Glutamatergic neuron (in vitro differentiated cells): Measurements from ENCODE around the gene NEGR1. TPM values are rescaled to one million over a fixed set of nuclear protein-coding genes. Genes with fewer than 3 reads are reported as not detected.

ENCODE experiments used
- DNase-seq: peaks from one replicate; pipeline ENCODE4 v3.0.0; 2022
- H3K27ac Mint-ChIP-seq: one replicate; pipeline ENCODE4 v1.8.0; 2020; ENCODE audit warnings: mild to moderate bottlenecking, mixed read lengths, inconsistent platforms; ENCODE audit not compliant: unreplicated experiment
- H3K27me3 Mint-ChIP-seq: one replicate; pipeline ENCODE4 v1.8.0; 2020; ENCODE audit warnings: mild to moderate bottlenecking, moderate library complexity, mixed read lengths, inconsistent platforms; ENCODE audit not compliant: unreplicated experiment
- H3K36me3 Mint-ChIP-seq: one replicate; pipeline ENCODE4 v1.8.0; 2020; ENCODE audit warnings: mild to moderate bottlenecking, mixed read lengths, inconsistent platforms; ENCODE audit not compliant: unreplicated experiment
- H3K4me1 Mint-ChIP-seq: one replicate; pipeline ENCODE4 v1.8.0; 2020; ENCODE audit warnings: mild to moderate bottlenecking, low read depth, mixed read lengths, inconsistent platforms; ENCODE audit not compliant: unreplicated experiment
- H3K4me3 Mint-ChIP-seq: one replicate; pipeline ENCODE4 v1.8.0; 2020; ENCODE audit warnings: mild to moderate bottlenecking, mixed read lengths, inconsistent platforms; ENCODE audit not compliant: unreplicated experiment
- H3K9me3 Mint-ChIP-seq: one replicate; pipeline ENCODE4 v1.8.0; 2020; ENCODE audit warnings: mild to moderate bottlenecking, moderate library complexity, mixed read lengths, inconsistent platforms; ENCODE audit not compliant: unreplicated experiment
- CTCF ChIP-seq: fragments of 200-600 bp; sonication (generic); IDR thresholded peaks from one replicate; pipeline ENCODE4 v1.5.0; 2021; ENCODE audit not compliant: partially characterized antibody, unreplicated experiment
- total RNA-seq: library from RNA; stranded (reverse); fragmentation: NEBNext Ultra II Directional; extraction: Animal tissue kit (Norgen Biotek cat#: 25700); gene quantifications from one replicate; pipeline ENCODE4 v1.2.1, GENCODE V29; 2021; ENCODE audit not compliant: unreplicated experiment

NEGR1 gene
- total RNA-seq, 1 donor from 2014 or later, result 0.51 TPM

GRCh38 chr1:71869326-71869725 is 413.0 kb downstream of the NEGR1 start:
- H3K4me3 Mint-ChIP-seq, result no peak overlapping the region
- H3K27me3 Mint-ChIP-seq, result no peaks in the 10 kb centered on the region

GRCh38 chr1:71862756-71863155 is 419.6 kb downstream of the NEGR1 start:
- no peak overlapping the region for H3K27ac Mint-ChIP-seq
- H3K4me1 Mint-ChIP-seq, result peaks cover 3% of the 10 kb centered on the region
- H3K36me3 Mint-ChIP-seq, result no peaks in the 10 kb centered on the region
- H3K4me3 Mint-ChIP-seq, result no peak overlapping the region
- DNase-seq, result no peak
- no peaks in the 10 kb centered on the region for H3K27me3 Mint-ChIP-seq
- H3K9me3 Mint-ChIP-seq, result no peaks in the 10 kb centered on the region
- TF ChIP-seq CTCF, result no peak

More at GRCh38 chr1:71869326-71869725, 413.0 kb downstream of the NEGR1 start:
- no peaks in the 10 kb centered on the region for H3K4me1 Mint-ChIP-seq
- no peak overlapping the region for H3K27ac Mint-ChIP-seq
- H3K9me3 Mint-ChIP-seq, result no peaks in the 10 kb centered on the region
- no peaks in the 10 kb centered on the region for H3K36me3 Mint-ChIP-seq
- no peak for DNase-seq
- no peak for TF ChIP-seq CTCF

- no peaks in the 10 kb centered on the region for H3K36me3 Mint-ChIP-seq
- H3K27ac Mint-ChIP-seq, result no peak overlapping the region
- no peak for TF ChIP-seq CTCF
- H3K9me3 Mint-ChIP-seq, result no peaks in the 10 kb centered on the region
- H3K4me1 Mint-ChIP-seq, result peaks cover 3% of the 10 kb centered on the region
- H3K4me3 Mint-ChIP-seq, result no peak overlapping the region
- no peak for DNase-seq
- H3K27me3 Mint-ChIP-seq, result no peaks in the 10 kb centered on the region
These were observed 421.3 kb downstream of the NEGR1 start for GRCh38 chr1:71861022-71861421.

- Mint-ChIP-seq H3K4me1 (peaks cover 3% of the 10 kb centered on the region), H3K9me3 (no peaks in the 10 kb centered on the region), H3K4me3 (no peak overlapping the region), H3K27ac (no peak overlapping the region), H3K27me3 (no peaks in the 10 kb centered on the region), H3K36me3 (no peaks in the 10 kb centered on the region)
- DNase-seq, result no peak
- no peak for TF ChIP-seq CTCF
These were observed 422.5 kb downstream of the NEGR1 start for GRCh38 chr1:71859806-71860205.

GRCh38 chr1:71857862-71858261 is 424.5 kb downstream of the NEGR1 start:
- Mint-ChIP-seq H3K9me3 (no peaks in the 10 kb centered on the region), H3K27me3 (no peaks in the 10 kb centered on the region), H3K4me3 (no peak overlapping the region), H3K27ac (no peak overlapping the region), H3K36me3 (no peaks in the 10 kb centered on the region), H3K4me1 (peaks cover 7% of the 10 kb centered on the region)
- DNase-seq, result no peak
- TF ChIP-seq CTCF, result no peak
